Fibroblast of villous mesenchyme (primary cell): ENCODE results near the gene DMAC2. TPM values are rescaled to one million over a fixed set of nuclear protein-coding genes. Genes with fewer than 3 reads are reported as not detected.

ENCODE experiments used
- DNase-seq: peaks from one replicate; pipeline ENCODE4 v3.0.0-alpha.2; 2010; ENCODE audit warnings: low read depth
- H3K4me3 ChIP-seq: 2 replicates; pipeline ENCODE4 v1.5.1; 2011; ENCODE audit warnings: low read depth, mild to moderate bottlenecking, low read length
- CTCF ChIP-seq: IDR thresholded peaks from 2 replicates; pipeline ENCODE4 v1.5.1; 2012; ENCODE audit warnings: low read depth, mild to moderate bottlenecking, low read length; ENCODE audit not compliant: insufficient read depth
- total RNA-seq: library from RNA; depleted of rRNA; stranded (reverse); fragments of >200 nt; gene quantifications from 2 replicates; pipeline ENCODE4 v1.2.3, GENCODE V29; 2012

DMAC2 gene
- total RNA-seq, 1 donor = 43.2 TPM

DNA sequence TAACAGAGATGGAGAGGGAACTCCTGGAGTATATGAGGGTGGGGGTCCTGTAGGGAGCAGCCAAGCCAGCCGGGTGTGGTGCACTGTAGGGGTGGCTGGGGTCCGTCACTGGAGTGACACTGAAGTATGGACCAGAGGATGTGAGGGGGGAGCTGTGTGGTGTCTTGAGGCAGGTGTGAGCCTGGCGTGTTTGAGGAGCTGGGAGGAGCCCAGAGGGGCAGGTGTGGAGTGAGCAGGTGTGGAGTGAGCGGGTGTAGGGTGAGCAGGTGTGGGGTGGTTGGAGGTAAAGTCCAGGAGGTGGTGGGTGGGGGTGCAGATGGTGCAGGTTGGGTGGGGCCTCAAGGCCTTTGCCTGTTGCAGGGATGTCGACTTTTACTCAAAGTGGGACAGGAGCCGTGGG, 18.4 kb downstream of the DMAC2 start:
- DNase-seq = no peak
- H3K4me3 ChIP-seq = no peak overlapping the region
- TF ChIP-seq CTCF = no peak

DNA sequence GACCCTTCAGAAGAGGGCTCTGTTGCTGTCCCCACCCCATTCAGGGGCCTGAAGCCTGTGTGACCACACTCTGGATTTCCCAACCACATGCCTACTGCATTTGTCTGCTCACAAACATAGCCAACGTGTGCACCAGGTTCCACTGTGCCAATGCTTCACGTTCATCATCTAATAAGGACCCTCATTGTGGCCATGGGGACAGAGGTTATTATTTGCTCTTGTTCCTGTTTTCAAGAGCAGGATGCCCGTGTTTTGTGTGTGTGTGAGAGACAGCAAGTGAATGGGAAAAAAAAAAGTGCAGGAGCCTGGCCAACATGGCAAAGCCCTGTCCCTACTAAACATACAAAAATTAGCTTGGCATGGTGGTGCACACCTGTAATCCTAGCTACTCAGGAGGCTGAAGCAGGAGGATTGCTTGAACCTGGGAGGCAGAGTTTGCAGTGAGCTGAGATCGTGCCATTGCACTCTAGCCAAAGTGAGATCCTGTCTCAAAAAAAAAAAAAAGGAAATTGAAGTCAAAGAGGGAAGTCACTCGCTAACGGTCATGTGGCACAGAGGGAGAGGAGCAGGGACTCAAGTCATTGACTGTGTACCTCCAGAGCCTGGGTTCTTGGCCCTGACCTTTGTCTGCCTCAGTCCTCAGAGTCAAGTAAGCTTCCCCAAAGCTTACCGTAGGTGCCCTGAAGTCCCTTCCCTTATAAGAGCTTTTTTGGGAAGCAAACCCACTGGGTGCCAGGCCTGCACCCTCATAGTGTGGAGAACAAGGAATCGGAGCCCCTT, 19.4 kb downstream of the DMAC2 start:
- DNase-seq = no peak
- no peak overlapping the region for H3K4me3 ChIP-seq
- no peak for TF ChIP-seq CTCF

DNA sequence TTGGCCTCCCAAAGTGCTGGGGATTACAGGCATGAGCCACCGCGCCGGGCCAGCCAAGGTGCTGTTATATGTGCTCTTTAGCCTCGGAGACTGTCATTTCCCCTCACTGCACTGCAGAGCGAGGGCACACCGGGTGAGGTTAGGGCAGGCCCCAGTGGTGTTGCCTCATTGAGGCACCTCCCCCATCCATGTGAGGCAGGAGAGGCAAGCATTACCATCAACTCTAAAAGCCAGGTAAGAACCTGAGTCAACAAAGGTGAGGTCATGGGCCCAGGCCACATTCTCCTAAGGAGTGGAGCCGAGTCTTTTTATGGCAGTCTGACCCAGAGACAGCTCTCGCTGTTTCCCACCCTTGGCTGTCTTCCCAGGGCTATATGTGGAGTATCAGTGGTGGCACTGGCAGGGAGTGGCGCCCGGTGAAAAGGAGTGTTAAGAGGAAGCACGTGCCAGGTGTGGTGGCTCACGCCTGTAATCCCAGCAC, 23.5 kb downstream of the DMAC2 start:
- H3K4me3 ChIP-seq = no peak overlapping the region
- TF ChIP-seq CTCF = no peak
- no peak for DNase-seq

GRCh38 chr19:41415154-41415571, 24.5 kb downstream of the DMAC2 start:
- no peak overlapping the region for H3K4me3 ChIP-seq
- TF ChIP-seq CTCF = no peak
- DNase-seq = no peak

DNA sequence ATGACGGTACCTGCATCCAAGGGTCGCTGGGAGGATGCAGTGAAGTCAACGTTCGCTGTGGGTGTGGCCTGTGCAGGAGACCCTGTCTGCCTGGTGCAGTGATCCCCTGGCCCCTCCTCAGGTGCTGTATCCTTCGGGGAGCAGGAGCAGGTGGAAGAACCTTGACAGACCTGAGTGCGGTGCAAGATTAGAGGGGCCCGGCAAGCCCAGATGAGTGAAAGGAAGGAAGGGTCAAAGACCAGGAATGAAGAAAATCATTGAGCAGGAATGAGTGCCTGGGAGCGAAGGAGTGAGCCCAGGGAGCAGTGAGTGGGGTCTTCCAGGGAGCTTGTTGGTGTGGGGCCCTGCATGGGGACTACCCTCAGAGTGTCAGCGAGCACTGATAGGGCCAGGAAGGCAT, 25.3 kb downstream of the DMAC2 start:
- no peak for DNase-seq
- H3K4me3 ChIP-seq = no peak overlapping the region
- TF ChIP-seq CTCF = no peak

GRCh38 chr19:41413947-41414346, 25.8 kb downstream of the DMAC2 start:
- no peak for TF ChIP-seq CTCF
- no peak overlapping the region for H3K4me3 ChIP-seq
- no peak for DNase-seq

- DNase-seq = no peak
- H3K4me3 ChIP-seq = no peak overlapping the region
- TF ChIP-seq CTCF = no peak
Observed at GRCh38 chr19:41412953-41413352, 26.8 kb downstream of the DMAC2 start.
